K562 (cell line): ENCODE data around the gene LYPLA2. TPM values are rescaled to one million over a fixed set of nuclear protein-coding genes. Genes with fewer than 3 reads are reported as not detected.
A peak's percentile ranks its signal among the peaks of the same experiment; 100 is the strongest.

Experiments
- CTCF ChIP-seq, 3 experiments: IDR thresholded peaks in 2 of 3; conservative IDR thresholded peaks in 1 of 3; 2 replicates each; pipeline ENCODE4 v1.5.1; 2011 to 2012; ENCODE audit warnings: low read length in 3 of 3, mild to moderate bottlenecking in 3 of 3, control low read depth in 2 of 3, improper control_type of control experiment in 1 of 3, inconsistent platforms in 1 of 3, low read depth in 1 of 3, mixed read lengths in 1 of 3, moderate library complexity in 1 of 3; ENCODE audit not compliant: insufficient read depth in 2 of 3
- ETV5 ChIP-seq: sonication (generic); formaldehyde crosslinking; IDR thresholded peaks from 2 replicates; pipeline ENCODE4 v1.4.0; 2020; ENCODE audit warnings: low read depth, mild to moderate bottlenecking, missing genetic modification reagents
- KDM5B ChIP-seq: fragments of 200-600 bp; sonication (generic); IDR thresholded peaks from 2 replicates; pipeline ENCODE4 v1.6.1; 2012; ENCODE audit warnings: low read depth, mild to moderate bottlenecking, moderate library complexity, low read length, control low read depth, inconsistent platforms; ENCODE audit not compliant: insufficient replicate concordance
- NFIX ChIP-seq: fragments of 250-450 bp; sonication (Bioruptor Pico); IDR thresholded peaks from 2 replicates; pipeline ENCODE4 v1.4.0; 2020; ENCODE audit warnings: low read depth, mild to moderate bottlenecking, moderate library complexity
- OTX1 ChIP-seq: fragments of 450-650 bp; formaldehyde crosslinking; IDR thresholded peaks from 2 replicates; pipeline ENCODE4 v1.4.0; 2022; ENCODE audit warnings: mild to moderate bottlenecking
- SMAD2 ChIP-seq: fragments of 150-350 bp; IDR thresholded peaks from 2 replicates; pipeline ENCODE4 v1.6.1; 2014; ENCODE audit warnings: low read depth, mild to moderate bottlenecking, low read length
- TAF7 ChIP-seq: fragments of 450-650 bp; IDR thresholded peaks from 2 replicates; pipeline ENCODE4 v1.6.1; 2016; ENCODE audit warnings: missing genetic modification characterization, missing compliant biosample characterization
- TRIM24 ChIP-seq, 2 experiments: fragments of 450-650 bp; IDR thresholded peaks; 2 replicates each; pipeline ENCODE4 v1.6.1; 2016
- ZBTB11 ChIP-seq, 3 experiments: fragments of 200-800 bp in 1 of 3; fragments of 250-450 bp in 1 of 3; fragments of 450-650 bp in 1 of 3; sonication (Bioruptor Pico) in 1 of 3; sonication (Bioruptor generic) in 1 of 3; formaldehyde crosslinking in 1 of 3; IDR thresholded peaks; 2 replicates each; pipeline versions ENCODE4 v1.6.1 to v1.8.0; 2016 to 2022; ENCODE audit warnings: mild to moderate bottlenecking in 2 of 3, missing genetic modification characterization in 2 of 3, missing compliant biosample characterization in 1 of 3, moderate library complexity in 1 of 3
- ZNF589 ChIP-seq: fragments of 200-800 bp; sonication (Bioruptor generic); IDR thresholded peaks from 2 replicates; pipeline ENCODE4 v1.6.1; 2016; ENCODE audit warnings: low read depth, missing genetic modification characterization, missing compliant biosample characterization
- ZNF778 ChIP-seq: fragments of 450-650 bp; formaldehyde crosslinking; IDR thresholded peaks from 2 replicates; pipeline ENCODE4 v1.4.0; 2020; ENCODE audit warnings: mild to moderate bottlenecking, moderate library complexity
- polyA plus RNA-seq, 8 experiments: library from polyadenylated mRNA; depleted of rRNA in 4 of 8; stranded (reverse) in 5 of 8; unstranded in 3 of 8; fragments of >200 nt; fragmentation: Nextera tagmentation in 2 of 8; fragmentation: Illumina TruSeq in 1 of 8; extraction: Ambion mirVana in 2 of 8; extraction: Trizol in 1 of 8; gene quantifications; 2 replicates each; pipeline versions ENCODE4 v1.2.1 to v1.2.3, GENCODE V29; 2011 to 2014; ENCODE audit warnings: inconsistent platforms in 1 of 8, missing spikeins in 1 of 8
- total RNA-seq, 7 experiments: library from RNA; depleted of rRNA in 6 of 7; stranded (reverse); fragments of >200 nt in 6 of 7; fragmentation: Illumina TruSeq in 2 of 7; extraction: Trizol in 2 of 7; gene quantifications; 2 replicates each; pipeline versions ENCODE4 v1.2.1 to v1.2.3, GENCODE V29; 2011 to 2021; ENCODE audit warnings: low replicate concordance in 1 of 7
- TF ChIP-seq, protein P1 (sequence below): fragments of 200-800 bp; sonication (Bioruptor generic); IDR thresholded peaks from 2 replicates; pipeline ENCODE4 v1.6.1; 2016; ENCODE audit warnings: missing genetic modification characterization, missing compliant biosample characterization

LYPLA2 gene
- total and polyA plus RNA-seq, 9 of the 15 experiments (the other 6 are each of a cell fraction or from before 2014, with no cell fraction given): 3.9 to 128 (median 60.1) TPM

DNA sequence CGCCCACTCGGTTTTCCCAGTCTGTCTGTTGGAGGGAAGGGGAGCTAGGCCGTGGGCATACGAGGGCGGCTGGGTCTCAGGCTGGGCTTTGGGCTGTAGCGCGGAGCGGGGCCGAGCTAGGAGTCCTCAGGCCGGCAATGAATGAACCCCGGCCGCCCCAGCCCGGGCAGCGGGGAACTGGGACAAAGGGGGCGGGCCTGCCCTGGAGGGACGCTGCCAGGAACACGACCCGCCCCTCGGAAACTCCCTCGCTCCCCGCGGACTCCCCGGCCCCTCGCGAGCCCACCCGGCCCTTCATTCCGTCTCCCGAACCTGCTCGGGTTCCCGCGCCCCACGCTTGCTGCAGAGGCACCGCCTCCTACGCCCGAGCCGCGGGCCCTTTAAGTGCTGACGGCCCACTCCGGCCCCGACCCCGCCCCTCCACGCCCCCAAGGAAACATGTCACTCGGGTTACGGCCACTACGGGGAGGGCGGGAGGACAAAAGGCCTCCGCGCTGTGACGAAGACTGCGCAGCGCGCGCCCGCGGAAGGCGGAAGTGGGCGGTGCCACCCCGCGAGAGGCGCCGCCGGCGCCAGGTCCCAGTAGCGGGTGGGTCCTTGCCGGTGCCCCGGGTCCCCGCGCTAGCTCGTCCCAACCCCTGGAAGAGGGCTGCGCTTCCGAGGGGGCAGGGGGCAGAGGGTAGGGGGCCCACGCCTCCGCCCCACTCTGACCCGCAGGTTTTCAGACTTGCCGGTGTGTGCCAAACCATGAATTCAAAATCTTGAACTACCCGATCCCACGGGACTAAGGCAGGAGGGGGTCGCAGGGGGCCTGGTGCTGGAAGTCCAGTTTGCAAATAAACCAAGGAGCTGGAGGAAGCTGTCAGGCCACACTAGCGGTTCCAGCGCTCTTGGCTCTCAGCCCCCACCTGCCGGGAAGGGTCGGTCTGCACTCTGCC lies 9.7 kb downstream of the LYPLA2 start, which contains the start of gene GALE (continued):
- TF ChIP-seq KDM5B: peak; percentile 77
- TF ChIP-seq, protein P1, sequence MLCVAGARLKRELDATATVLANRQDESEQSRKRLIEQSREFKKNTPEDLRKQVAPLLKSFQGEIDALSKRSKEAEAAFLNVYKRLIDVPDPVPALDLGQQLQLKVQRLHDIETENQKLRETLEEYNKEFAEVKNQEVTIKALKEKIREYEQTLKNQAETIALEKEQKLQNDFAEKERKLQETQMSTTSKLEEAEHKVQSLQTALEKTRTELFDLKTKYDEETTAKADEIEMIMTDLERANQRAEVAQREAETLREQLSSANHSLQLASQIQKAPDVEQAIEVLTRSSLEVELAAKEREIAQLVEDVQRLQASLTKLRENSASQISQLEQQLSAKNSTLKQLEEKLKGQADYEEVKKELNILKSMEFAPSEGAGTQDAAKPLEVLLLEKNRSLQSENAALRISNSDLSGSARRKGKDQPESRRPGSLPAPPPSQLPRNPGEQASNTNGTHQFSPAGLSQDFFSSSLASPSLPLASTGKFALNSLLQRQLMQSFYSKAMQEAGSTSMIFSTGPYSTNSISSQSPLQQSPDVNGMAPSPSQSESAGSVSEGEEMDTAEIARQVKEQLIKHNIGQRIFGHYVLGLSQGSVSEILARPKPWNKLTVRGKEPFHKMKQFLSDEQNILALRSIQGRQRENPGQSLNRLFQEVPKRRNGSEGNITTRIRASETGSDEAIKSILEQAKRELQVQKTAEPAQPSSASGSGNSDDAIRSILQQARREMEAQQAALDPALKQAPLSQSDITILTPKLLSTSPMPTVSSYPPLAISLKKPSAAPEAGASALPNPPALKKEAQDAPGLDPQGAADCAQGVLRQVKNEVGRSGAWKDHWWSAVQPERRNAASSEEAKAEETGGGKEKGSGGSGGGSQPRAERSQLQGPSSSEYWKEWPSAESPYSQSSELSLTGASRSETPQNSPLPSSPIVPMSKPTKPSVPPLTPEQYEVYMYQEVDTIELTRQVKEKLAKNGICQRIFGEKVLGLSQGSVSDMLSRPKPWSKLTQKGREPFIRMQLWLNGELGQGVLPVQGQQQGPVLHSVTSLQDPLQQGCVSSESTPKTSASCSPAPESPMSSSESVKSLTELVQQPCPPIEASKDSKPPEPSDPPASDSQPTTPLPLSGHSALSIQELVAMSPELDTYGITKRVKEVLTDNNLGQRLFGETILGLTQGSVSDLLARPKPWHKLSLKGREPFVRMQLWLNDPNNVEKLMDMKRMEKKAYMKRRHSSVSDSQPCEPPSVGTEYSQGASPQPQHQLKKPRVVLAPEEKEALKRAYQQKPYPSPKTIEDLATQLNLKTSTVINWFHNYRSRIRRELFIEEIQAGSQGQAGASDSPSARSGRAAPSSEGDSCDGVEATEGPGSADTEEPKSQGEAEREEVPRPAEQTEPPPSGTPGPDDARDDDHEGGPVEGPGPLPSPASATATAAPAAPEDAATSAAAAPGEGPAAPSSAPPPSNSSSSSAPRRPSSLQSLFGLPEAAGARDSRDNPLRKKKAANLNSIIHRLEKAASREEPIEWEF (CRISPR knock-in tag): no peak
- no peak for TF ChIP-seq OTX1
- no peak for TF ChIP-seq ZNF778 (CRISPR knock-in tag)
- TF ChIP-seq ZBTB11 (CRISPR knock-in tag; IDR thresholded peaks at IDR 0.05): peak in 2 of 3 experiments; percentile 45 to 87; a peak in 2 of 6 replicates
- TF ChIP-seq TRIM24 (IDR thresholded peaks at IDR 0.05): peak in 1 of 2 experiments; percentile 34; a peak in 2 of 4 replicates
- no peak for TF ChIP-seq SMAD2
- TF ChIP-seq ZNF589: no peak
- TF ChIP-seq CTCF (IDR thresholded peaks at IDR 0.05 in 2 of 3, conservative IDR thresholded peaks at IDR 0.05 in 1 of 3; ENCODE audit: insufficient read depth in 2 of 3, low read depth in 1 of 3, low read length in 3 of 3): no peak
- TF ChIP-seq TAF7 (tag): no peak
- no peak for TF ChIP-seq NFIX
- peak; percentile 90 for TF ChIP-seq ETV5 (CRISPR knock-in tag)
